ENCODE results near the gene GIPC1.

DNA sequence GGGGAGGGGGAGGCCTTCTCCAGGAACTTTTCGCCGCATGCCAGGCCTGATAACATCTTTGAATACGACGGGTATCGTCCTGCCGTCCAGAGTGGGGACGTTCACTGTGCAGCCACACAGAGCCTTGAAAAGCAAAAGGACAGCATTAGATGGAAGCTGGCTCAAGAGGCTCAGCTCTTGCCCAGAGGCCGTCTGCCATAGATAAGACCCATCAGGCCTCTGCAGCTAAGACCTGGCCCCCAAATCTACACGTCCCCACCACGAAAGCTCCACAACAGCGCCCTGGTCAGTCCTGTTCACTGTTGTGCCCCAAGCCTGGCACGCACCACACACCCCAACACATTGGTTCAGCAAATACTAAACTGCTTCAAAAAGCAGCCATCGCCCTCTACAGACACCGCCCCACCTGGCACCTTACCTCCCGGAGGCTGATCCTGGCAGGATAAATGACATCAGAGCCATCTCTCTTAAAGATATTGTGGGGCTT lies 20.2 kb upstream of the GIPC1 start:
- TF ChIP-seq, protein P1, sequence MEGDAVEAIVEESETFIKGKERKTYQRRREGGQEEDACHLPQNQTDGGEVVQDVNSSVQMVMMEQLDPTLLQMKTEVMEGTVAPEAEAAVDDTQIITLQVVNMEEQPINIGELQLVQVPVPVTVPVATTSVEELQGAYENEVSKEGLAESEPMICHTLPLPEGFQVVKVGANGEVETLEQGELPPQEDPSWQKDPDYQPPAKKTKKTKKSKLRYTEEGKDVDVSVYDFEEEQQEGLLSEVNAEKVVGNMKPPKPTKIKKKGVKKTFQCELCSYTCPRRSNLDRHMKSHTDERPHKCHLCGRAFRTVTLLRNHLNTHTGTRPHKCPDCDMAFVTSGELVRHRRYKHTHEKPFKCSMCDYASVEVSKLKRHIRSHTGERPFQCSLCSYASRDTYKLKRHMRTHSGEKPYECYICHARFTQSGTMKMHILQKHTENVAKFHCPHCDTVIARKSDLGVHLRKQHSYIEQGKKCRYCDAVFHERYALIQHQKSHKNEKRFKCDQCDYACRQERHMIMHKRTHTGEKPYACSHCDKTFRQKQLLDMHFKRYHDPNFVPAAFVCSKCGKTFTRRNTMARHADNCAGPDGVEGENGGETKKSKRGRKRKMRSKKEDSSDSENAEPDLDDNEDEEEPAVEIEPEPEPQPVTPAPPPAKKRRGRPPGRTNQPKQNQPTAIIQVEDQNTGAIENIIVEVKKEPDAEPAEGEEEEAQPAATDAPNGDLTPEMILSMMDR (IDR thresholded peaks at IDR 0.05; ENCODE audit: low read length), result no peak
- no peak for TF ChIP-seq EZH2 (IDR thresholded peaks at IDR 0.05; ENCODE audit: borderline replicate concordance, low read length)

Data from OCI-LY1 (cell line).